Fibroblast of pulmonary artery (primary cell): ENCODE data around the gene RAE1.

Source experiments
- DNase-seq: peaks from one replicate; pipeline ENCODE4 v3.0.0-alpha.2; 2010; ENCODE audit warnings: low read depth
- H3K4me3 ChIP-seq: replicated peaks from 2 replicates; pipeline ENCODE4 v1.5.1; 2011; ENCODE audit warnings: low read depth, mild to moderate bottlenecking, control low read depth, low read length, moderate library complexity
- CTCF ChIP-seq: IDR thresholded peaks from 2 replicates; pipeline ENCODE4 v1.5.1; 2011; ENCODE audit warnings: mild to moderate bottlenecking, control low read depth, low read length, inconsistent platforms; ENCODE audit errors: missing control alignments

RAE1 gene

GRCh38 chr20:57407541-57407956 is 56.5 kb downstream of the RAE1 start:
- DNase-seq, result no peak
- no peak overlapping the region for H3K4me3 ChIP-seq
- TF ChIP-seq CTCF, result no peak

GRCh38 chr20:57408131-57408530 is 57.1 kb downstream of the RAE1 start:
- H3K4me3 ChIP-seq, result no peak overlapping the region
- DNase-seq, result no peak
- TF ChIP-seq CTCF, result no peak

GRCh38 chr20:57408536-57409233 is 57.6 kb downstream of the RAE1 start:
- TF ChIP-seq CTCF, result no peak
- no peak for DNase-seq
- no peak overlapping the region for H3K4me3 ChIP-seq

- no peak for DNase-seq
- H3K4me3 ChIP-seq, result no peak overlapping the region
- TF ChIP-seq CTCF, result no peak
Observed at GRCh38 chr20:57409316-57409671, 58.2 kb downstream of the RAE1 start.

- no peak for TF ChIP-seq CTCF
- no peak overlapping the region for H3K4me3 ChIP-seq
- DNase-seq, result no peak
Observed at GRCh38 chr20:57409672-57410397, 58.8 kb downstream of the RAE1 start.

- TF ChIP-seq CTCF, result no peak
- no peak for DNase-seq
Observed at GRCh38 chr20:57410398-57410920, 59.4 kb downstream of the RAE1 start.

GRCh38 chr20:57410924-57411323 is 59.9 kb downstream of the RAE1 start:
- DNase-seq, result no peak
- no peak for TF ChIP-seq CTCF
- no peak overlapping the region for H3K4me3 ChIP-seq

More at GRCh38 chr20:57410398-57410920, 59.4 kb downstream of the RAE1 start:
- H3K4me3 ChIP-seq, result no peak overlapping the region
